T-helper 9 cell (primary cell): ENCODE results near the gene EPS8.
"Not testable (repeated sequence)": the region's sequence is repeated elsewhere in the genome, so short reads cannot be mapped to it uniquely, and the experiment has no call there.

ENCODE experiments used
- DNase-seq: peaks from one replicate; pipeline ENCODE4 v3.0.0-alpha.2; 2020

EPS8 gene

DNA sequence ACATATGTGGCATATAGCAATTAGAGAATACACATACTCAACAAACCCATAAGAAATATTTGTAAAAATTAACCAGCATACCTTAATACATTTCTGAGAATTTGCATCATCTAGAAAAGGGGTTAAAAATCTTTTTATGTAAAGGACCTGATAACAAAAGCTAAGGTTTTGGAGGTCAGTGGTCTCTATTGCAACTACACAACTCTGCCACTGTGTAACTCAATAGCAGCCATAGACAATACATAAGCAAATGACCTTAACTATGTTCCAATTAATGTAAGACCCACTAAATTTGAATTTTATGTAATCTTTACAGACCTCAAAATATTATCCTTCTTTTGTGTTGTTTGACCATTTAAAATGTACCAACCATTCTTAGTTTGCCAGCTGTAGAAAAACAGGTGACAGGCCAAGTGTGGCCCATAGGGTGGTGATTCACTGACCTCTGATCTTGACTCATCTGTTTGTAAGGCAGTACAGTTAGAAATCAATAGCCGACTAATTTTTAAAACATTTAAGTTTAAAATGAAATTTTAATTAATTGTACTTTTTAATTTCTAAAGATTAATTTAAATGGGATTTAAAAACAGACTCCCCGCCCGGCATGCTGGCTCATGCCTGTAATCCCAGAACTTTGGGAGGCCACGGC is 7.4 kb upstream of the EPS8 start:
- no peak for DNase-seq

DNA sequence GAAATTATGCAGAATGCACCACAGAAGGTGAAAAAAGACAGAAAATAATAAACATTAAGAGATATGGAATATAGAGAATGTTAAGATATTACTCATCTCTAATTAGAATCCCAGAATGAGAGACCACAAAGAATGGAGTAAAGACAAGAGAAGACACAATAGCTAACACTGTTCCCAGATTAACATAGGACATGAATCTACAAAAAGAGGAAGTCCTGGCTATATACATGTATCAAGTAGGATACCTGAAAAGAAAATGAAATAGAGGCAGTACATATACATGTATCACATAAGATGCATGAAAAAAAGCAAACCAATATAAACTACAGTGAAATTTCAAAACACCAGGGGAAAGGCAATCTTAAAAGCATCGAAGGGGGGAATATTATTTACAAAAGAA is 5.6 kb upstream of the EPS8 start:
- DNase-seq: no peak

DNA sequence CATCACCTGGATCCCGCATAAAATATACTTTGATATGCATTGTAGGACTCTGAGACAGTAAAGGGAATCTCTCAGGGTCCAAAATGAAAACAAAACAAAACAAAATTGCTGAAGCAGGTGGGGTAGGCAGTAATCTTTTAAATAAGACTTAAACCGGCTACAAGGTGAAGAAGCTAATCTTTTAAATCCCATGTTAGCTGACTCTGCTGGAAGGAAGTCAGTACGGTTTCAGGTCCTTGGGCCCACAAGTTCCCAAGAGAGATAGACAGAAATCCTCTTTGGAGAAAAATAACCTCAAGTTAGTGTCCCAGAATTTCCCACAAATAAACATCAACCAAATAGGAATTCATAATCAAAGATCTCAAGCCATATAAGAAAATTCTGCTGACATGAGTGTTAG is 5.0 kb upstream of the EPS8 start:
- no peak for DNase-seq

DNA sequence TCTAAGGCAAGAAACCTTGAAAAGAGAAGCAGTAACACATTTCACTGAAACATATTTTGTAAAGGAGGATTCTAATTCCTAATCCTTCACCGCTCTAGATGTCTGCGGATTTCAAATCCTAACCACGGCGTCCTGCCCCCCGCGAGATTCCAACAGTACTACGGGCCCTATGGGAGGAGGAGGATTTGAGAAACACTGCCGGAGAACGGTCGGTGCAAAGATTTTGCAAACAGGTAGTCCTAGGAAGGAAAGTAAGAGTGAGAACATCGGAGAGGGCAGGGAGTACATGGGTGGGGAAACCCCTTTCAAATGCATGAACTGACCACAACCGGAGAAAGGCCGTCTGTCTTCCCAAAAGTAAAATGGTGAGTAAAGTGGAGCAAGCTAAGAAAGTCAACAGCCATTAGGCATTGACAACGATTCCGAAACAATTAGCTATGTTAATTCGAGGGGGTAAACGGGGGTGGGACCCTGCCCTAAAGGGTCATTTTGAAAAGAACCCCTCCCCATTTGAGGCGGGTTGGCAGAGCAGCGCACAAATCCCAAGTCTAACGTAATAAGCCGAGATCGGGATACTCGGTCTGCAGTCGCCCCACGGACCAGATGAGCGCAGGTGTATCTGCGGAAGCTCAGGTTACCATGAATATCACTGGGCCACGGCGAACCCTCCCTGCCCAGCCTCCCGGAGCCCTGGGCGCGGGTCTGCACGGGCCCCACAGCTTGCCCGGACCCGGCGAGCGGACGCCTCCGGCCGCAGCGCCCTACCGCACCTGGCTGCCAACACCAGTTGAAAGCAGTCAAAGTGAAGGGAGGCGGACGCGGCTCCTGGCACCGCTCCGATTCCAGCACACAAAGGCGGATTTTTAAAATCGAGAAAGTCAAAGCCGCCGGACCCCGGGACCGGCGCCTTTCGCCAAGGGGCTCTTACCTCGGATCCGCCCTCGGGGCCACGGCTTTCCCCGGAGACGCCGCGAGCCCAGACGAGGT is 662 bp downstream of the EPS8 start:
- DNase-seq: no peak

DNA sequence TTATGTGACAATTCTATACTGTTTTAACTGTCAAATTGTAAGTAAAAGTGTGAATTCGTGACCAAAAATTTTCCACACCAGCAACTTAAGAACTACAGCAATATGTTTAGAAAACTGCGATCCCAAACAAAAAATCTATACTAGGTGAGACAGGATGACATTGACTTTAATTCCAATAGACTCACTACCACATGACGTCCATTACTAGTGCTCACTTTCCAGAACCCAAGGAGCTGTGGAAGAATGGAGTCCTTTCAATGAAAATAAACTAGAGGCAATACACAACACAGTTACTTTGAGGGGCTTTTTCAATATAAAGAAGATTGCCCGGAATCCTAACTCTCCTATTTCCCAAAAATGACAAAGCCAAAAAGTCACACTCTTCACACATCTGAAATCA is 1.4 kb downstream of the EPS8 start:
- DNase-seq: no peak

DNA sequence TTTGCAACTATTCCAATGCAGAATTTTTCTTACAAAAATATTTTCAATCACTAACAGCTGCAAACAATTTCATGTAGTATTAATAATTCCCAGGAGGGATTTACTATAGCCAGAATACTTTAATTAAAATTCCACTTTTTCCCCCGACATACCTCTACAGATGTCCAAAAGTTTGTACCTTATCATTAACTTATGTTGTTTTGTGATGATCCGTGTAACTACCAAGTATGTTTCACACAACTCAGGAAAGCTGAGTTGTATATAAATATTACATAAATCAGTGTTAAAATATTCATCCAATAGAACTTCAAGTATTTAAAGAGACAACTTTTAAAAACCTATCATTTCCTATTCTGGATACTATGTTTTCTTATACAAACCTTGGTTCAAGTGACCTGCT is 2.4 kb downstream of the EPS8 start:
- no peak for DNase-seq

DNA sequence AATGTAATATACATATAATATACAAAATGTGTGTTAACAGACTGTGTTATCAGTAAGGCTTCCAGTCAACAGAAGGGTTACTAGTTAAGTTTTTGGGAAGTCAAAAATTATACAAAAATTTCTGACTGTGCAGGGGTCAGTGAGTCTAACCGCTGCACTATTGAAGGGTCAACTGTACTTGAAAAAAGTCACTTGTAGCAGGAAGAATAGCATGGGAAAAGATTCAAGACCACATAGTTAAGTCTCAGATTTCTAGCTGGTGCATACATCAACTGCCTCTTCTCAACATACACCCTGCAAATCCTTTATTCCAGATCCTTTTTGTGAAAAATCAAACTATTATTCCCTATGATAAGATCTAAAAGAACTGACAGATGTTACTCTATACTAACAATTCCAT is 5.9 kb downstream of the EPS8 start:
- no peak for DNase-seq

DNA sequence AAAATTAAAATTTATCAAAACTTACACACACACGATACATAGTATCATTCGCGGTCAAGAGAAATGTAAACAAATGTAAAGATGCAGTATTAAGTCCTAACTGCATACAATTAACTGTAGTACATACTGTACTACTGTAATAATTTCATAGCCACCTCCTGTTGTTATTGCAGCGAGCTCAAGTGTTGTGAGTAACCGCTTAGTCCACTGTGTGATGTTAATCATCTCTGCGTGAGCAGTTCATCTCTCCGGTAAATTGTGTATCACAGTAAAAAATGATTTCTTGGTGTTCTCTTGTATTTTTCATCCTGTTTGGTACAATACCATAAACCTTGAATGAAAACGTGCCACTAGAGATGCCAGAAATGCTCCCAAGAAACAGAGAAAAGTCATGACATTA is 6.5 kb downstream of the EPS8 start:
- DNase-seq: no peak

DNA sequence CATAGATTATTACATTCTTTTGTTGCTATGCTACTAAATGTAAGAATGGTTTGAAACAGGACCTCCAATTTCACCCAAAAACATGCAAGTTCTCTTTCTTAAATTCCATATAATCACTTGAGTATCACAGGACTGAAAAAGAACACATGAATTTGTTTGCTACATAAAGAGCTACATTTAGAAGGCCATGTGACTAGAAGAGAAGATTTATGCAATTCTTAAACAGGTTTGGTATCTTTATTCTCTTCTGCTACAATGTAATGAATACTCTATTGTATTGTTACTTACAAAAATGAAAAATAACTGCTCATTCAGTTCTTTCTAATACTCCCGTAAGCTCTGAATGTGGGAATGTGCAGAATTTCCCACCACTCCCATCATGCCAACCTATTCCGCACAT is 9.3 kb downstream of the EPS8 start:
- no peak for DNase-seq

DNA sequence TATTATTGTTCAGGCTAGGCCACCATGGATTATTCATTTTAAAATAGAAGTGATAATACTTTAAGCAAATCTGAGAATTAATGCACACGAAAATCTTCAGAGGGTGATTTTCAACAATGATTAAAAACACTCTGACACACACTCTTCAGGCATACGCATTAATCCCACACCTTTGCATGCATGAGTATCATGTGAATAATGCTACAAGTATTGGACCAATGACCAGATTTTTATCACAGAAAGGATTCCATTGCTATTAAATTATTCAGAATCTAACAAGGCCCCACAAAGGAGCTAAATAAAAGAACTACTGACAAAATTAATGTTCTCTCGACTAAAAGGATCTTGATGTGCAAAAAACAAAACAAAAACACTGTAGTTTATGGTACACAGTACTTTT is 11.1 kb downstream of the EPS8 start:
- DNase-seq: no peak

DNA sequence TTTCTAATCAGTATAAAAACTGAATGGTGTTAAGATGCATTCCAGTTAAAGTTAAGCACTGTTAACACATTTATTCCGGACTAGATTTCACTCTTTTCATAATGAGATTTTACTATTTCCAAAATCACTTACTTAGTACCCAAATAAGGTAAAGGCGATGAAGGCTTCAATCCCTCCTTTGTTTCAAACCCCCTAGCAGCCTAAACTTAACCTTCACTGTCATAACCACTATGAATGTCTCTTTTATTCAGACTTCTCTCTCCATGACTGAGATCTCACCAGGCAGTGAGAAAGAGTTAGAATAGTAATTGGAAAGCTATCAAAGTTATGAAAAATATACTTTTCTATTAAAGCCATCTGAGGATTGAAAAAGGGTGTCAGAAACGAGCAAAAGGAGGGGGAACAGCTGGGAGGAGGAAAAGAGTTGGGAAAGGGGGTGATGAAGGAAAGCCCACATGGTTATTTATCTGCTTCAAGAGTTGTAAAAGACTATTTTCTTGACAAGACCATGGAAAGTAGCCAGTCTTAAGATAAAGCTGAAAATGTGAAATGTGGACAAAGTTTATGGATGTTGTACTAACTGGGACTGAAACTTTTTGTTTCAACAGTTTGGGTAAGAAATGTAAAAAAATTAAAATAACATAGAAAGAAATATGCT is 11.7 kb downstream of the EPS8 start:
- DNase-seq: no peak

DNA sequence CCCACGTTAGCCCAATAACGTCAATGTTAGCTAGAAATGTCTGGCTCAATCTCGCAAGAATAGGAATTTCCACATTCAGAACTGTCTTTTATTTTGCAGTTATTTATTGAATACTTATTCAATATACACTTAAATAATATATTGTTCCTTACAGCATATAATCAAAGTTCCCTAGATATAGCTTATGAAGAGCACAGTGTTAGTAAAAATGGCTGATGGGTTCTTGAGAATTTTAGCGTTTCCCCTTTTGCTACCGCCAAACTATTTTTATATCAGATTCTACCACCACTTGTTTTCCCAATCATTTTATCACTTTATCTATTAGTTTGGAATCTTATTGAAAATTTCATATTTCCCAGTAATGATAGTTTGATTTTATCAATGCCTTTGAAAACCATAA is 12.7 kb downstream of the EPS8 start:
- no peak for DNase-seq

DNA sequence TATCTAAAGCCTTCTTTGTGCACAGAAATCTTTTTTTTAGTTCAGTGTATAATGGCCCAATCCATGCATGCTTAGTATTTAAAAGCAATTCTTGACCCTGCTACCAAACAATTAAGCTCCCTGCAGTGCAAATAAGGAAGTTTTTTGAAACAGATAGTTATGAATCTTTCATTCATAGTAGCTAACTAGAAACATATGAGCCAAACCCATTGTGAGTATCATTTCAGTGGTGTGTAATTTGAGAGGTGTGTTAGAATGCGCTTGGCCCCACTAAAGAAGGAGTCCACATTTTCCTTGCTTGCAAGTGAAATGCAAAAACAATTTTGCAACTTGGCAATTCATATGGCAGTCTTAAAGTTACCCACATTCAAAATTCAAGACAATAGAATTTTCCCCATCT is 14.4 kb downstream of the EPS8 start:
- no peak for DNase-seq

DNA sequence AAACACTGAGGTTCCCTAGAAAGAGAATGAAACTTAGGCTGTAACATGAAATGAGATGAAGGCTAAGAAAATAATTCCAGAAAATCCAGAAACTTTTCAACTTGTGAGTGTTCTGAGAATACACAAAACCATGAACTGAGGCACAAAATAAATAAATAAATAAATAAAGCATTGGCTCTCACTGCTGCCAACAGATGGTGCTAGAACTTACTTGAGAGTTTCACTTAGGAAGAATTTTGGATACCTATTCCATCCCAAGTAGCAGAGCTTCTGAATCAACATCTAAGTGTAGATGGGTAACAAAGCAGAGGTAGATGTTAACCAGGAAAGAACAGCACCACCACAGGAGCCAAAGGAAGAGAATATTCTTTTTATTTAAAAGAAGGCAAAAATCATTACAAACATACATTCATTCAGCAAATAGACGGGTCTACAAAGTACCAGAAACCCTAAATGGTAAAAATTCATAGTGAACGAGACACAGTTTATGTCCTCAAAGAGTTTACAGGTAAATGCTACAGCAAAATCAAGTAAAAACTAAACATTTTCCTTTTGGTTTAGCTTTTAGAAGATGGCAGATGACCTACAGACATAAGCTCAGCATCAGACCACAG is 16.7 kb downstream of the EPS8 start:
- no peak for DNase-seq

DNA sequence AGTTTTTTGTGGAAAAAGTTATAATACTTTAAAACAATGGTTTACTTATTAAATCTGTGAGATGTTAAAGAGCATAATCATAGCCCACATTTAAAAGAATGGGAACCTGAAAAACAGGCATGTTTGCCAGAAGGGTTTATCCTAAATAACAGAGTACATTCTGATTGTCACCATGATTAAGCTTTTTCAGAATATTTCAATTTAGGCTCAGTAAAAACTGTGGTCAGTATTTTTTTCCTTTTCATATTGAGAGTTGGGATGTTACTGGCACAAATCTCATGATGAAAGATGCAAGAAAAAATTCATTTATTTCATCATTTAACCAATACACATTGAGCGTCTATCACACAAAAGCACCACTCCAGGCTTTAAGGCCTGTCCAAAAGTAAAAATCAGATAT is 18.6 kb downstream of the EPS8 start:
- DNase-seq: no peak

DNA sequence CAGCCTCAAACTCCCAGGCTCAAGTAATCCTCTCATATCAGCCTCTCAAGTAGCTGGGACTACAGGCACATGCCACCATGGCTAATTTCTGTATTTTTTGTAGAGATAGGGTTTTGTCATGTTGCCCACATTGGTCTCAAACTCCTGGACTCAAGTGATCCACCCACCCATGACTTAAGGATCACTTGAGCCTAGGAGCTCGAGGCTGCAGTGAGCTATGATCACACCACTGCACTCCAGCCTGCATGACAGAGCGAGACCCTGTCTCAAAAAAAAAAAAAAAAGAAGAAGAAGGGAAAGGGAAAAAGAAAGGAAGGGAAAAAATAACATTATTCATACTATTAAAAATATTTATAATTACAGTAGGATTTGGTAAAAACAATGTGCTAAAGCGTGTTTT is 19.2 kb downstream of the EPS8 start:
- no peak for DNase-seq

DNA sequence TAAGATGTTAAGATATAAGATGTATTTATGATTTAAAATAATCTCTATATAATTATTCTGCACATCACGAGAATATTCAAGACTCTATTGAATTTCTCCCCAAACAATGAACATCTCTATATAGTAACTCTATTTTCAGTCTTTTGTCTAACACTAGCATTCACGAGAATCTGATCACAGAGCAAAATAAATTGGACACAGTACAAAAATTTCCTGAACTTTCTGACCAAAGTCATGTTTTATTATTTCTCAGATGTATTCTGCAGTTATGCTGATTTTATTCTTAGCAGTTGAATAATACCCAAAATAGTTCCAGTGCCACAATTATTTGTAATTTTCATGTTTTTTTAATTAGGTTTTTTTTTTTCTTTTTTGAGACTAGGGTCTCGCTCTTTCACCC is 19.6 kb downstream of the EPS8 start:
- no peak for DNase-seq

DNA sequence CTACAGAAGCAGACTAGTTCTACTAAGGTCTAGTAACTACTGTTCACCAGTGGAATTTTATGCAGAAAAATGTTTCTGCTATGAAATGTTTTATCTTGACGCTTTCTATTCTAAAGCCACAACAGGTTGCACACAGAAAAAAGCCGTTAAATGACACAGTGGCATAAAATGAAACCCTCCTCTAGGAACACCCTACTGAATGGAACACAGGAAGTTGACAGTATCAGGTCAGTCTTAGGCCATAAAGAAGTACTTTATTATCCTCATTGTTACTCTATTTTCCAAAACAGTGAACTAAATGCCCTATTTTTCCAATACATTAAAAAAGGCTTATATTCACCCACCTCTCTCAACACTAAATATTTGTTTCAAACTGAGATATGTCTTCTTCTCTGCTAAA is 21.9 kb downstream of the EPS8 start:
- no peak for DNase-seq

DNA sequence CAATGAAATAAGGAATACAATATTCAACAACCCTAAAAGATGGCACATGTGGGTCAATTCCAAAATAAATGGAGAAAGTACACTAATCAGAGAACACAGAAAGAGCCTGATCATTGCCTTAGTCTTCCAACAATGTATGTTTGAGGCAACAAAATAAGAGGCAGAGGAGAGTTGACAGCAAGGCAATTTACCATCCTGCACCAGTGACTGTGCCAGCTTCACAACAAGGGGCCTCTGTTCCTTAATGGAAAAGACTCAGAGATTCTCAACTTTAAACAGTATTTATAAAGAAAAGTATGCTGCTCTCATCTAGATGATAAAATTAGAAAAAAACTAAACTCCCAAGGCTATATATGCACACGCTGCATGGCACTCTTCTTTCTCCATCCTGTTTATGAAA is 25.9 kb downstream of the EPS8 start:
- DNase-seq: no peak

DNA sequence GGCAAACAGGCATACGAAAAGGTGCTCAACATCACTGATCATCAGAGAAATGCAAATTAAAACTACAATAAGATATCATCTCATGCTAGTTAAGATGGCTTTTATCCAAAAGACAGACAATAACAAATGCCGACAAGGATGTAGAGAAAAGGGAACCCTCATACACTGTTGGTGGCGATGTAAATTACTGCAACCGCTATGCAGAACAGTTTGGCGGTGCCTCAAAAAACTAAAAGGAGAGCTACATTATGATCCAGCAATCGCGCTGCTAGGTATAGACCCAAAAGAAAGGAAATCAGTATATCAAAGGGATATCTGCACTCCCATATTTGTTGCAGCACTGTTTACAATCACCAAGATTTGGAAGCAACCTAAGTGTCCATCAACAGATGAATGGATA is 27.0 kb downstream of the EPS8 start:
- DNase-seq: not testable (repeated sequence)

DNA sequence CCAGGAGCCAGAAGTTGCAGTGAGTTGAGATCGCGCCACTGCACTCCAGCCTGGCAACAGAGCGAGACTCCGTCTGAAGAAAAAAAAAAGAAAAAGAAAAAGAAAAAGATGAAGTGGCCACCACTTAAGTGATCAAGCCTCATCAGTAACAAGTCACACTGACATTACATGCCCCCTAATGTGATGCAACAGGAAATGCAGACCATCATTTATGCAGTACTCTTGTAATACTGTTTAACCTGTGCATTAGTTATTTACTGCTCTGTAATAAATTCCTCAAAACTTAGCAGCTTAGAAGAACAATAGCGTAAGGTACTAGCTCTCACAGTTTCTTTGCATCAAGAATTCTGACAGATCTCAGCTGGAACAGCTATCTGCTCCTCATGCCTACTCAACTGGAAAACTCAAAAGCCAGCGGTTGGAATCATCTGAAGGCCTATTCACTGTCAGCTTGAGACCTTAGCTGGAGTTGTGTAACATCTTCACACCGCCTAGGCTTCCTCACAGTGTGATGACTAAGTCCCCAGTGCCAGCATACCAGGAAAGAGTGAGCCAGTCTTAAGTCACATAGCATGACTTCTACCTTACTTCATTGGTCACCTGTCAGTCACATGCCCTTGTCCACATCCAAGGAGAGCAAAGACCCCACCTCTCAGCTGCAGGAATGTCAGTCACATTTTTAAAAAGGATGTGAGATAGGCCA is 31.5 kb downstream of the EPS8 start:
- no peak for DNase-seq

DNA sequence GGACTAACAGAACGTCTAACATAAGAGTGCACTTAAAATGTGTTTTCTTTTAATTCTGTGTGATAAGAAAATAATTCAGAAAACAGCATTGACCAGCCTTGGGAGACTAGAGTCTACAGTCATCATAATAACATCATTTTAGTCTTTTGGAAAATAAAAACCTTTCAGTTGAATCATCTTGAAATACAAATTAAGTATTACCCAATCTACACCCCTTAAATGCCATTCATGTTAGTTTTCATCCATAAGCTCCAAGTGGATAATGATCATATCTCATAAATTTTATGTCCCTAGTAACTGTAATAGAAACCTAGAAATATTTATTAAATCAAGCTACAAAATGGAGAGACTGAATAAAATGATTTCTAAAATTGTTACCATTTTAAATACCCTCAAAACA is 32.4 kb downstream of the EPS8 start:
- DNase-seq: no peak

DNA sequence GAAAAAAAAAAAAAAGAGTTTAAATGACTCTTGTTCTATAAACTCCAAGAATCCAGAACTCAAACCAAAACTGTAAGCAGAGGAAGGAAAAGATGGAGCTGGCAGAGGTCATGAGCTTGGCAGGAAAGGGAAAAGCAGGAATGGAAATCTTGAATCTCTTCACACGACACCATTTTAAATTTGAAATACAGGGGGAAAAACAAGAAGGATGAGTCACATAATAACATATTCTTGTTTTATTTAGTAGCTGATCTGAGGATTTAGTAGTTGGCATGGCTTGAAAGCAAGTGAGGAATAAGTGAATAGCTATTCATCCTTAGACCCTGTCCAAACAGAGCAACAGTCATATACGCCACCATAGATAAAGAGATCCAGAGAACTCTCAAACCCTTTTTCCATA is 35.0 kb downstream of the EPS8 start:
- no peak for DNase-seq
